Kidney epithelial cell (primary cell): Measurements from ENCODE around the gene EPS8L2. TPM values are rescaled to one million over a fixed set of nuclear protein-coding genes. Genes with fewer than 3 reads are reported as not detected.

Source experiments
- DNase-seq: peaks from one replicate; pipeline ENCODE4 v3.0.0-alpha.2; 2010; ENCODE audit warnings: low read depth
- H3K27me3 ChIP-seq: 2 replicates; pipeline ENCODE4 v1.6.0; 2011; ENCODE audit warnings: low read length; ENCODE audit not compliant: control insufficient read depth, insufficient read depth
- H3K36me3 ChIP-seq: 2 replicates; pipeline ENCODE4 v1.5.1; 2011; ENCODE audit warnings: low read length; ENCODE audit not compliant: control insufficient read depth, insufficient read depth
- H3K4me3 ChIP-seq: 2 replicates; pipeline ENCODE4 v1.5.1; 2011; ENCODE audit warnings: low read depth, mild to moderate bottlenecking, control low read depth, low read length
- total RNA-seq: library from RNA; depleted of rRNA; stranded (reverse); fragments of >200 nt; gene quantifications from 2 replicates; pipeline ENCODE4 v1.2.3, GENCODE V29; 2015
- TF ChIP-seq, protein P1 (sequence below): IDR thresholded peaks from 2 replicates; pipeline ENCODE4 v1.5.1; 2011; ENCODE audit warnings: mild to moderate bottlenecking, moderate library complexity, low read length, control low read depth, inconsistent platforms; ENCODE audit not compliant: insufficient read depth, poor library complexity, severe bottlenecking

EPS8L2 gene
- total RNA-seq, 1 donor from 2014 or later, result 119 TPM

DNA sequence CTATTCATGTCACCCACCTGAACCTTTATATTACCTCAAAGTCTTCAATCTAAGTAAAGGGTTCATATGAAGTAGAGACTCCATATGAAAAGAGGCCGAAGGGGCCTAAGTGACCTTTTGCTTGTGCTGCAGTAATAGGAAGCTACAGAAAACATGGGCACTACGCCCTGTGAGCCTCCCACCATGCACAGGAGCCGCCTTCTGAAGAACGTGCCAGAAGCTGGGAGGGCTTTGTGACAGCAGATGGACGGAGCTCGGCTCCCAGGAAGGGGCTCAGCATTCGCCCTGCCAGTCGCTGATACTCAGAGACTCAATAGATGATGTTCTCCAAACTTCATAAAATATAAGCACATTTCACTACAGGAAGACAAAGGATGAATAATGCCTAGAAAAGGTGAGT, 32.2 kb upstream of the EPS8L2 start:
- H3K36me3 ChIP-seq, result peaks cover 2% of the 10 kb centered on the region
- TF ChIP-seq, protein P1, sequence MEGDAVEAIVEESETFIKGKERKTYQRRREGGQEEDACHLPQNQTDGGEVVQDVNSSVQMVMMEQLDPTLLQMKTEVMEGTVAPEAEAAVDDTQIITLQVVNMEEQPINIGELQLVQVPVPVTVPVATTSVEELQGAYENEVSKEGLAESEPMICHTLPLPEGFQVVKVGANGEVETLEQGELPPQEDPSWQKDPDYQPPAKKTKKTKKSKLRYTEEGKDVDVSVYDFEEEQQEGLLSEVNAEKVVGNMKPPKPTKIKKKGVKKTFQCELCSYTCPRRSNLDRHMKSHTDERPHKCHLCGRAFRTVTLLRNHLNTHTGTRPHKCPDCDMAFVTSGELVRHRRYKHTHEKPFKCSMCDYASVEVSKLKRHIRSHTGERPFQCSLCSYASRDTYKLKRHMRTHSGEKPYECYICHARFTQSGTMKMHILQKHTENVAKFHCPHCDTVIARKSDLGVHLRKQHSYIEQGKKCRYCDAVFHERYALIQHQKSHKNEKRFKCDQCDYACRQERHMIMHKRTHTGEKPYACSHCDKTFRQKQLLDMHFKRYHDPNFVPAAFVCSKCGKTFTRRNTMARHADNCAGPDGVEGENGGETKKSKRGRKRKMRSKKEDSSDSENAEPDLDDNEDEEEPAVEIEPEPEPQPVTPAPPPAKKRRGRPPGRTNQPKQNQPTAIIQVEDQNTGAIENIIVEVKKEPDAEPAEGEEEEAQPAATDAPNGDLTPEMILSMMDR, result no peak

DNA sequence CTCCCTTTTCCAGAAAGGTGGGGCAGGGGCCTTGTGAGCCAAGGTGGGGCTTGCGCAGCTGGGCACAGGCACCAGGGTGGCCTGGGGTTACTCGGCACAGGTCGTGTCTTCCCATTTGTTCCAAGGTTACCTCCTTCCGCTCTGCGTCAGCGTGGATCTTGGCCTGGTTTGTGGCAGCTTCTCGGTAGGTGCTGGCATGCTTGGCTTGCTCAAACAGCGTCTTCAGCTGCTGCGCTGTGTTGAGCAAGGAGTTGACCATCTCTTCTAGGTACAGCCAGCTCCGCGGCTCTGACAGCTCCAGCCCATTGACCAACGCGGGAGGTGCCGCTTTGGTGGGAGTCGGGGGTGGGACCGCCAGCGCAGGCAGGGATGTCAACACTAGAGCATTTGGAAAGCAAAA, 31.6 kb upstream of the EPS8L2 start:
- DNase-seq, result no peak
- no peak overlapping the region for H3K4me3 ChIP-seq
- H3K36me3 ChIP-seq, result peaks cover 2% of the 10 kb centered on the region
- TF ChIP-seq, protein P1, result no peak
- no peaks in the 10 kb centered on the region for H3K27me3 ChIP-seq

More for the DNA sequence above, 32.2 kb upstream of the EPS8L2 start:
- no peak overlapping the region for H3K4me3 ChIP-seq
- no peak for DNase-seq
- no peaks in the 10 kb centered on the region for H3K27me3 ChIP-seq

DNA sequence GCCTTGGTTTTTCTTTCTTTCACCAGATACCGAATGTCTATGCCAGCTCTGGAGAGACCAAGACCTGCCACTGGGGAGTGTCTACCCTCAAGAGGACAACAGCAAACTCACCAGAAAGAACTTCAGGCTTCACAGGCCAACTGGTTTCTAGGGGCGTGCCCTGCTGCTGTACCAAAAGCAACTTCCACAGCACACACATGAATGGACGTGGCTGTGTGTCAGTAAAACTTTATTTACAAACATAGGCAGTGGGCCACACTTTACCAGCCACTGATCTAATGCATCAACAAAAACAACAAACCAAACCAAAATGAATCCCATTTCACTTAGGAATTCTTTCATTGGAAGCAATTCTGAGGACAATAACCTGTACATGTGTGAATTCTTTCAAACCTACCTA, 27.7 kb upstream of the EPS8L2 start:
- Histone ChIP-seq H3K4me3 (no peak overlapping the region), H3K27me3 (no peaks in the 10 kb centered on the region), H3K36me3 (peaks cover 1% of the 10 kb centered on the region)
- no peak for DNase-seq
- TF ChIP-seq, protein P1, result no peak

DNA sequence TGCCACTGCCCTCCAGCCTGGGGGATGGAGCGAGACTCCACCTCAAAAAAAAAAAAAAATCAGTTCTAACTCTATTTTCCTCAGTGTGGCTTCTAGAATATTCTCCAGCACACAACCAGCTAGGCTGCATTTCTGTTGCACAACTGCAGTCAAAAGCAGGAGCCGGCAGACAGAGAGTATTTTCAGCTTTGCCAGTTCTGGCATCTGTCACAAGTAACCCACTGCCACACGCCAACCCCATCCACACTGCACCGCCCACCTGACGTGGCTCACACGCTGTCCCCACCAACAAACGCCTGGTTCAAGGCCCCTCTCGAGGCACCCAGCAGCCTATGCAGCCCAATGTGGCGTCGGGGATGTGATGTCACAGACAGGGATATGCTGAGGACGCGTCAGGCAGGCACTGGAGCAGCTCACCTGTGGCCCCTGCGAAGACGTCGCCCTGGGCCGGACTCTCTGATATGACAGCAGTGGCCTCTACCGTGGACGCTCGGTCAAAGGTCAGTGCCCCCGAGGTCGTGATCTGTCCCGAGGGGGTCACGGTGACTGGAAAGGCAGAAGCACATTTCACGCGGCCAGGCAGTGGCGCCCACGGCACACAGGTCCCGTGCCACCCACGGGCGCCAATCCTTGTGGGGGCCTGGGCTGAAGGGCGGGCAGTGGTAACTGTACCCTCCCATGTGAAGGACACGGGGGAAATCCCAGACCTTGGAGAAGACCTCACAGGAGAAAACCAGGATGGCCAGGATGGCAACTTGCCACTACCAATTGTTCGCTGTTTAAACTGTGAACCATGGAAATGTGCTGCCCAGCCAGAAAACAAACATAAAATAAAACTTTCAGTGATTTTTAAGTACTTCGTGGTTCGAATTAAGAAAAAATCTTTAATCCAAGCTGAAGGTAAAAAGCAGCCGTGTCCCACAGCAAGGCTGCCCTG, 26.5 kb upstream of the EPS8L2 start:
- H3K27me3 ChIP-seq, result no peaks in the 10 kb centered on the region
- H3K36me3 ChIP-seq, result no peaks in the 10 kb centered on the region
- H3K4me3 ChIP-seq, result no peak overlapping the region
- TF ChIP-seq, protein P1, result no peak
- no peak for DNase-seq

DNA sequence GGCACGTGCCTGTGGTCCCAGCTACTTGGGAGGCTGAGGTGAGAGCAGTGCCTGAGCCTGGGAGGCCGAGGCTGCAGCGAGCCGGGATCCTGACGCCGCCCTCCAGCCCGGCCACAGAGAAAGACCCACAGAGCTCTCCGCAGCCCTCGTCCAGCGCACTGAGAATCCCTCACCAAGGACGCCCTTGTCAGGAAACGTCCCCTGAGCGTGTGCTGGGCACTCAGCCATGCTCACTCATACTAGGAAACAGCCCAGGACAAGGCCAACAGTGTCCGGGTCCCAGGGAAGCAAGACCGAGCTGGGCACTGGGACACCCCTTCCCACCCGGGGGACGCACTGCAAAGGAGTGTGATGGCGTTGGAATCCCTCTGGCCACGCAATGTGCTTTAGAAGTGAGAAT, 25.6 kb upstream of the EPS8L2 start:
- Histone ChIP-seq H3K36me3 (no peaks in the 10 kb centered on the region), H3K4me3 (no peak overlapping the region), H3K27me3 (no peaks in the 10 kb centered on the region)
- no peak for DNase-seq
- TF ChIP-seq, protein P1, result no peak
